CD14-positive monocyte (primary cell): Measurements from ENCODE around the gene NCOA5. TPM values are rescaled to one million over a fixed set of nuclear protein-coding genes. Genes with fewer than 3 reads are reported as not detected.
A peak's percentile ranks its signal among the peaks of the same experiment; 100 is the strongest.

Experiments used
- DNase-seq, 3 donors: peaks; one replicate each; pipeline ENCODE4 v3.0.0-alpha.2; 2011 to 2022
- H2AFZ ChIP-seq: 2 replicates; pipeline ENCODE4 v1.6.0; 2012; ENCODE audit warnings: mild to moderate bottlenecking, low read depth, low read length, inconsistent platforms; ENCODE audit not compliant: insufficient read depth, poor library complexity, severe bottlenecking
- H3K27ac ChIP-seq, 2 donors: 1 replicate in 1 of 2; 2 replicates in 1 of 2; pipeline ENCODE4 v1.5.1; 2012 to 2013; ENCODE audit warnings: low read length in 2 of 2, control low read depth in 1 of 2, inconsistent platforms in 1 of 2, low read depth in 1 of 2, mild to moderate bottlenecking in 1 of 2
- H3K27me3 ChIP-seq, 2 donors: one replicate each; pipeline versions ENCODE4 v1.6.0 to v1.6.1; 2011 to 2013; ENCODE audit warnings: low read length in 2 of 2; ENCODE audit not compliant: control insufficient read depth in 2 of 2, insufficient read depth in 2 of 2
- H3K36me3 ChIP-seq, 2 donors: replicated peaks in 1 of 2; 1 replicate in 1 of 2; 2 replicates in 1 of 2; pipeline versions ENCODE4 v1.5.1 to v1.6.1; 2012 to 2013; ENCODE audit warnings: low read length in 2 of 2, control low read depth in 1 of 2, inconsistent platforms in 1 of 2, mild to moderate bottlenecking in 1 of 2; ENCODE audit not compliant: insufficient read depth in 2 of 2, control insufficient read depth in 1 of 2
- H3K4me1 ChIP-seq, 2 donors: 1 replicate in 1 of 2; 2 replicates in 1 of 2; pipeline versions ENCODE4 v1.5.1 to v1.6.1; 2012 to 2013; ENCODE audit warnings: low read length in 2 of 2, control low read depth in 1 of 2, inconsistent platforms in 1 of 2, mild to moderate bottlenecking in 1 of 2, moderate library complexity in 1 of 2; ENCODE audit not compliant: insufficient read depth in 2 of 2, control insufficient read depth in 1 of 2
- H3K4me2 ChIP-seq: replicated peaks from 2 replicates; pipeline ENCODE3; 2012; ENCODE audit warnings: low read length, moderate library complexity, mild to moderate bottlenecking; ENCODE audit not compliant: poor library complexity, severe bottlenecking; ENCODE audit errors: extremely low read depth
- H3K4me3 ChIP-seq, 3 experiments: fragments of 200-600 bp in 1 of 3; sonication (generic) in 1 of 3; replicated peaks in 1 of 3; 1 replicate in 2 of 3; 2 replicates in 1 of 3; pipeline ENCODE4 v1.5.1; 2011 to 2013; ENCODE audit warnings: low read length in 3 of 3, mild to moderate bottlenecking in 3 of 3, control low read depth in 2 of 3, low read depth in 2 of 3, inconsistent platforms in 1 of 3, moderate library complexity in 1 of 3
- H3K79me2 ChIP-seq: 2 replicates; pipeline ENCODE4 v1.6.0; 2012; ENCODE audit warnings: mild to moderate bottlenecking, control low read depth, inconsistent platforms, low read length, moderate library complexity; ENCODE audit not compliant: insufficient read depth
- H3K9ac ChIP-seq: 2 replicates; pipeline ENCODE4 v1.6.0; 2017; ENCODE audit warnings: low read length, mild to moderate bottlenecking; ENCODE audit not compliant: insufficient read depth, poor library complexity, severe bottlenecking
- H3K9me3 ChIP-seq, 2 donors: replicated peaks in 1 of 2; 1 replicate in 1 of 2; 2 replicates in 1 of 2; pipeline versions ENCODE4 v1.5.1 to v1.6.1; 2012 to 2013; ENCODE audit warnings: low read length in 2 of 2, control low read depth in 1 of 2; ENCODE audit not compliant: control insufficient read depth in 1 of 2, insufficient read depth in 1 of 2
- H4K20me1 ChIP-seq: 2 replicates; pipeline ENCODE4 v1.6.0; 2012; ENCODE audit warnings: mild to moderate bottlenecking, low read length, control low read depth, moderate library complexity; ENCODE audit not compliant: insufficient read depth
- H3K27ac Mint-ChIP-seq, 7 donors: one replicate each; pipeline ENCODE4 v1.8.0; 2020; ENCODE audit warnings: mild to moderate bottlenecking in 7 of 7, mixed read lengths in 7 of 7, moderate library complexity in 6 of 7, inconsistent platforms in 2 of 7
- H3K27me3 Mint-ChIP-seq, 3 donors: one replicate each; pipeline ENCODE4 v1.8.0; 2021 to 2022; ENCODE audit warnings: low read depth in 3 of 3, mild to moderate bottlenecking in 3 of 3, mixed read lengths in 3 of 3, moderate library complexity in 3 of 3, inconsistent platforms in 1 of 3
- H3K36me3 Mint-ChIP-seq, 2 donors: one replicate each; pipeline ENCODE4 v1.8.0; 2020; ENCODE audit warnings: mixed read lengths in 2 of 2, inconsistent platforms in 1 of 2, mild to moderate bottlenecking in 1 of 2
- H3K4me1 Mint-ChIP-seq: one replicate; pipeline ENCODE4 v1.8.0; 2020; ENCODE audit warnings: mild to moderate bottlenecking, mixed read lengths
- H3K4me3 Mint-ChIP-seq, 2 donors: one replicate each; pipeline ENCODE4 v1.8.0; 2020; ENCODE audit warnings: mild to moderate bottlenecking in 2 of 2, mixed read lengths in 2 of 2, moderate library complexity in 1 of 2
- H3K9me3 Mint-ChIP-seq, 7 donors: one replicate each; pipeline ENCODE4 v1.8.0; 2020 to 2022; ENCODE audit warnings: mixed read lengths in 7 of 7, mild to moderate bottlenecking in 6 of 7, moderate library complexity in 6 of 7, inconsistent platforms in 2 of 7
- CTCF ChIP-seq: fragments of 200-600 bp; IDR thresholded peaks from one replicate; pipeline ENCODE4 v1.8.0; 2022; ENCODE audit warnings: antibody characterized with exemption, mild to moderate bottlenecking
- WGBS: methylation state at CpG from one replicate; pipeline ENCODE4 v1.1.5; 2013; ENCODE audit warnings: missing lambda C conversion rate; ENCODE audit not compliant: insufficient coverage; 5-methylcytosine and 5-hydroxymethylcytosine counted together
- intact Hi-C, 2 donors: fragments of 100-400 bp; cut with micrococcal nuclease; formaldehyde crosslinking; loops; one replicate each; pipeline versions ENCODE4 v1.15.0 to v1.15.1; 2023
- polyA plus RNA-seq, 3 donors: library from polyadenylated mRNA; depleted of rRNA in 1 of 3; unstranded in 2 of 3; stranded (reverse) in 1 of 3; fragments of 300-500 nt in 2 of 3; fragments of >200 nt in 1 of 3; fragmentation: Illumina TruSeq in 2 of 3; gene quantifications; 1 replicate in 2 of 3; 2 replicates in 1 of 3; pipeline ENCODE4 v1.2.3, GENCODE V29; 2012 to 2021

Gene NCOA5
- polyA plus RNA-seq, 3 donors = 4.5 to 10.2 (median 6.0) TPM

GRCh38 chr20:46111028-46111835 lies 21.5 kb upstream of the NCOA5 start:
- Histone ChIP-seq H3K27ac (peak overlapping the region in 1 of 2 donors; percentile 44), H4K20me1 (no peaks in the 10 kb centered on the region), H3K79me2 (no peaks in the 10 kb centered on the region), H3K36me3 (no peaks in the 10 kb centered on the region), H3K9me3 (no peaks in the 10 kb centered on the region), H3K4me3 (peak overlapping the region in 1 of 3 experiments; percentile 22), H3K4me2 (peak overlapping the region; percentile 44), H3K4me1 (peaks cover 30 to 36% of the 10 kb centered on the region in 2 donors), H3K9ac (no peak overlapping the region), H3K27me3 (peaks cover 6 to 12% of the 10 kb centered on the region in 2 donors), H2AFZ (no peak overlapping the region)
- Mint-ChIP-seq H3K9me3 (no peaks in the 10 kb centered on the region), H3K27me3 (peaks cover 16 to 30% (median 16%) of the 10 kb centered on the region in 3 donors), H3K4me3 (peak overlapping the region in 1 of 2 donors; percentile 81), H3K36me3 (no peaks in the 10 kb centered on the region), H3K4me1 (peaks cover 35% of the 10 kb centered on the region), H3K27ac (peak overlapping the region; percentile 77 to 94 (median 87))
- peak; percentile 91 to 97 (median 91) for DNase-seq
- 44% methylated on average over 2 of the region's 5 CpGs for WGBS
- no peak for TF ChIP-seq CTCF
- intact Hi-C loops = loop anchor here in 1 of 2 donors (5.0 to 10.0 kb wide), 2 partner anchors 89 to 316 kb away; partner anchors contain the start of genes DNTTIP1 and WFDC3

- no peak overlapping the region for H3K9ac ChIP-seq
- H3K4me1 ChIP-seq = peaks cover 30 to 36% of the 10 kb centered on the region in 2 donors
- H3K27me3 Mint-ChIP-seq = peaks cover 11 to 22% (median 19%) of the 10 kb centered on the region in 3 donors
- no peak for DNase-seq
- H3K36me3 ChIP-seq = no peaks in the 10 kb centered on the region
- H4K20me1 ChIP-seq = no peaks in the 10 kb centered on the region
- H3K4me3 ChIP-seq = peak overlapping the region in 1 of 3 experiments; percentile 10
- H3K36me3 Mint-ChIP-seq = no peaks in the 10 kb centered on the region
- peaks cover 0 to 8% (median 3%) of the 10 kb centered on the region in 7 donors for H3K9me3 Mint-ChIP-seq
- peak overlapping the region; percentile 20 for H3K4me2 ChIP-seq
- peak overlapping the region; percentile 1 for H2AFZ ChIP-seq
- H3K27ac Mint-ChIP-seq = peak overlapping the region in 3 of 7 donors; percentile 2 to 83 (median 75)
- H3K9me3 ChIP-seq = no peaks in the 10 kb centered on the region
- WGBS = 100% methylated on average over 6 of the region's 14 CpGs
- H3K4me1 Mint-ChIP-seq = peaks cover 35% of the 10 kb centered on the region
- peak overlapping the region in 1 of 2 donors; percentile 49 for H3K27ac ChIP-seq
- H3K27me3 ChIP-seq = peaks cover 11 to 17% of the 10 kb centered on the region in 2 donors
- no peak for TF ChIP-seq CTCF
- H3K4me3 Mint-ChIP-seq = no peak overlapping the region
- intact Hi-C loops = no loop called here
- H3K79me2 ChIP-seq = no peaks in the 10 kb centered on the region
Measured at GRCh38 chr20:46108976-46109375, 19.2 kb upstream of the NCOA5 start.
